Ascending aorta (tissue), 2 donors: Measurements from ENCODE around the gene MRPL17. TPM values are rescaled to one million over a fixed set of nuclear protein-coding genes. Genes with fewer than 3 reads are reported as not detected.

Experiments used
- DNase-seq, 2 donors: peaks; one replicate each; pipeline ENCODE4 v3.0.0-alpha.2; 2019; ENCODE audit warnings: low spot score in 2 of 2
- H3K27ac ChIP-seq, 2 donors: fragments of 200-600 bp; sonication (generic); one replicate each; pipeline ENCODE4 v1.5.1; 2016 to 2017; ENCODE audit warnings: mild to moderate bottlenecking in 1 of 2
- H3K27me3 ChIP-seq: fragments of 200-600 bp; sonication (generic); one replicate; pipeline ENCODE4 v1.5.1; 2017
- H3K36me3 ChIP-seq, 2 donors: fragments of 200-600 bp; sonication (generic); one replicate each; pipeline ENCODE4 v1.5.1; 2016
- H3K4me1 ChIP-seq, 2 donors: fragments of 200-600 bp; sonication (generic); one replicate each; pipeline ENCODE4 v1.5.1; 2016 to 2017; ENCODE audit warnings: mild to moderate bottlenecking in 1 of 2
- H3K4me3 ChIP-seq, 2 donors: fragments of 200-600 bp; sonication (generic); one replicate each; pipeline ENCODE4 v1.5.1; 2016 to 2017; ENCODE audit warnings: mild to moderate bottlenecking in 1 of 2
- H3K9me3 ChIP-seq, 2 donors: fragments of 200-600 bp; sonication (generic); one replicate each; pipeline ENCODE4 v1.5.1; 2016
- intact Hi-C: fragments of 100-400 bp; cut with DNase I; formaldehyde crosslinking; loops from one replicate; pipeline ENCODE4 v1.15.1; 2023
- total RNA-seq: library from RNA; depleted of rRNA; stranded (reverse); fragments of >200 nt; gene quantifications from one replicate; pipeline ENCODE4 v1.1.0, GENCODE V29; 2016
- TF ChIP-seq, protein P1 (sequence below), 3 experiments: fragments of 200-600 bp in 2 of 3; fragments of 450-650 bp in 1 of 3; sonication (generic) in 2 of 3; IDR thresholded peaks; one replicate each; pipeline ENCODE4 v1.5.1; 2016 to 2019; ENCODE audit warnings: antibody characterized with exemption in 3 of 3, mild to moderate bottlenecking in 1 of 3, moderate library complexity in 1 of 3

Gene MRPL17
- 12.9 TPM for total RNA-seq

DNA sequence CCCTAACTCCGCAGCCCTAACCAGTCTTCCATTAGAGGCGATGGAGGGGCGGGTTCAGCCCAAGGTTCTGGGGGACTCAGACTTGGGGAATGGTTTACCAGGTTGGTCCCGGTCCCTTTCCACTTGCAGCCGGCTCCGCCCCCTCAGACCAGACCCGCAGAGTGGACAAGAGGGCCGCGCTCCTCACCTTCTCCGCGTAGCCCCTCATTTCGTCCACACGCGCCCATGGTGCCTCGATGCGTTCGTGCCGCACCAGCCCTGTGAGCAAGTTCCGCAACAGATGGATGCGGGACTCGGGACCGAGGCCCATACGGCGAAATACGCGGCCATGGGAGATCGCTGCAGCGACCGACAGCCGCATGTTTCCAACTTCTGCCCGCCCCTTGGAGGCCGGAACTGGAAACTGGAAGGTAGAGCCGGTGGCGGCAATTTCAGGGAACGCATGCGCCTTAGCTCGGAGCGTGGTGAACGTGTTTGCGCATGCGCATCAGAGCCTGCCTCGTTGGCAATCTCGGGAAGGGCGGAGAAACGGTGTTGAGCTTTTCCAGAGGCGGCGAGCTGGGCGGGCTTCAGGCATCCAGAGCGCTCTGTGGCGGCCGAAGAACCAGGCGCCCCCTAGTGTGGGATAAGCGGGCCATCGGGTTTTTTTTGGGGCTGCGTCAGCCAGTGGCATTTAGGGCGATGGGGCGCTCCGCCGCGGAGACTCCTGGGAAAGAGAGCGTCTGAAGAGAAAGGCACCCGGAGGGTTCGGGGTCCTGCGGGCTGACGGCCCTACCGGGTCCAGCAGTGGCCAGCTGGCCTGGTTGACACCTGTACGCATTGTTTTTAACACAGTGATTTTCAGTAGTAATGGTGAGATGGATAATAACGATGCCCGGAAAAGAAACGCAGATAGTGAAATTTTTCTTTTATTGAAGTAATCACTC, at the start of gene MRPL17:
Gene MRPL17, minus strand, starts transcription at position 405 of the 926 bp plus-strand sequence. Its CDS starts 44 bp downstream, at position 361.
- no peaks in the 10 kb centered on the region for H3K9me3 ChIP-seq
- intact Hi-C loops, result loop anchor here (1.0 to 10.0 kb wide), 7 partner anchors 26 to 988 kb away; partner anchors contain the start of genes ILK, RRP8, SMPD1 and TPP1
- no peaks in the 10 kb centered on the region for H3K27me3 ChIP-seq
- TF ChIP-seq, protein P1, sequence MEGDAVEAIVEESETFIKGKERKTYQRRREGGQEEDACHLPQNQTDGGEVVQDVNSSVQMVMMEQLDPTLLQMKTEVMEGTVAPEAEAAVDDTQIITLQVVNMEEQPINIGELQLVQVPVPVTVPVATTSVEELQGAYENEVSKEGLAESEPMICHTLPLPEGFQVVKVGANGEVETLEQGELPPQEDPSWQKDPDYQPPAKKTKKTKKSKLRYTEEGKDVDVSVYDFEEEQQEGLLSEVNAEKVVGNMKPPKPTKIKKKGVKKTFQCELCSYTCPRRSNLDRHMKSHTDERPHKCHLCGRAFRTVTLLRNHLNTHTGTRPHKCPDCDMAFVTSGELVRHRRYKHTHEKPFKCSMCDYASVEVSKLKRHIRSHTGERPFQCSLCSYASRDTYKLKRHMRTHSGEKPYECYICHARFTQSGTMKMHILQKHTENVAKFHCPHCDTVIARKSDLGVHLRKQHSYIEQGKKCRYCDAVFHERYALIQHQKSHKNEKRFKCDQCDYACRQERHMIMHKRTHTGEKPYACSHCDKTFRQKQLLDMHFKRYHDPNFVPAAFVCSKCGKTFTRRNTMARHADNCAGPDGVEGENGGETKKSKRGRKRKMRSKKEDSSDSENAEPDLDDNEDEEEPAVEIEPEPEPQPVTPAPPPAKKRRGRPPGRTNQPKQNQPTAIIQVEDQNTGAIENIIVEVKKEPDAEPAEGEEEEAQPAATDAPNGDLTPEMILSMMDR (IDR thresholded peaks at IDR 0.05), result peak; percentile 83 to 96 (median 89)
- peaks cover 0 to 9% of the 10 kb centered on the region in 2 donors for H3K4me1 ChIP-seq
- peak within 1 kb of the TSS; percentile 81 to 90 for H3K4me3 ChIP-seq
- peak within 1 kb of the TSS; percentile 80 to 93 for H3K27ac ChIP-seq
- peaks cover 0 to 7% of the 10 kb centered on the region in 2 donors for H3K36me3 ChIP-seq
- peak; percentile 96 to 100 for DNase-seq

DNA sequence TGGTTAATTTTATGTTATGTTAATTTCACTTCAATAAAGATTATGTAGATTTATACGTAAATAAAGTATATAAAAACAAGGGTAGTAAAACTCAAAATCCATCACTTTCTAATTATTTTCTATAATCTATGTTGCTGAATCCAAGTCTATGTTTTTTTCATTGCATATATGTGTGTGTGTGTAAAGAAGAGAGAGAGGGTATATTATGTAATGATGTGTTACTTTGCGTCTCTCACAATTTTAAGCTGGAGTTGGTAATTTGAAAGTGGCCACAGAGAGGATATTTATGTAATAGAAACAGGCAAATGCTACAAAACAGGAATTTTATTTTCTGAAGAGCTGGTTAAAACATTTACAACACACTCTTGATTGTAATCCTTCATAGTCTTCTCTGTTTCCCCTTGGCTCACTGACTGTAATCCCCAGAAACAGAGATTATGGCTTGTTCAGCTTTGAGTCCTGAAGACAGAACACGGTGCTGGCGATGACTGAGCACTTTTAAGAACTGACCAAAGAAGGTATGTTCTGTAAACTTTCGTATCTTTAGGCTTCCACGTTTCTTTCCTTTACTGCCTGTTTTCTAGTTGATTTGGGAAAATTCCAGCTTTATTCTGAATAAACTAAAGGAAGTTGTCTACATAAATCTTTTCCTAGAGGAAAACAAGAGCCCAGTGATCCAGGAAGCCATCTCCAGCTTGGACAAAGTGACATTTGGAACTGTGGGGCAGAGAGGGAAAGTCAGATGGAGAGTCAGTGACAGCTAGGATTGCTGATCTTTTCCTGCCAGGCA, 45.0 kb upstream of the MRPL17 start:
- Histone ChIP-seq H3K27ac (no peak overlapping the region), H3K27me3 (no peaks in the 10 kb centered on the region), H3K4me3 (no peak overlapping the region), H3K9me3 (no peaks in the 10 kb centered on the region), H3K36me3 (no peaks in the 10 kb centered on the region), H3K4me1 (no peaks in the 10 kb centered on the region)
- intact Hi-C loops, result no loop called here
- TF ChIP-seq, protein P1 (IDR thresholded peaks at IDR 0.05), result no peak
- no peak for DNase-seq

DNA sequence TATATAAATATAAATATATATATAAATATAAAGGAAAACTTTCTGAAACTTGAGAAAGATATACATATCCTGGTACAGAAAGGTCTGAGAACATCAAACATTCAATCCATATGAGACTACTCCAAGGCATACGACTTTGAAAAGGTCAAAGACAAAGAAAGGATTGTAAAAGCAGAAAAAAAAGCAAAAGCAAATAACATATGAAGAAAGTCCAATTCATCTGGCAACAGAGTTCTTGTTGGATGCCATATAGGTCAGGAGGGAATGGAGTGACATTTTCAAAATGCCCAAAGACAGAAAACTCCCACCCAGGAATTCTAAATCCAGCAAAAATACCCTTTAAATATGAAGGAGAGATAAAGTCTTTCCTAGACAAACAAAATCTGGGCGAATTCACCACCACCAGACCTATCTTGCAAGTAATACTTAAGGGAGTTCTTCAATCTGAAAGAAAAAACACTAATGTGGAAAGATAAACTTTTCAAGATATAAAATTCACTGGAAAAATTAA, 42.3 kb upstream of the MRPL17 start:
- no peaks in the 10 kb centered on the region for H3K9me3 ChIP-seq
- H3K4me3 ChIP-seq, result no peak overlapping the region
- DNase-seq, result no peak
- H3K4me1 ChIP-seq, result no peaks in the 10 kb centered on the region
- TF ChIP-seq, protein P1 (IDR thresholded peaks at IDR 0.05), result no peak
- H3K36me3 ChIP-seq, result no peaks in the 10 kb centered on the region
- intact Hi-C loops, result no loop called here
- no peak overlapping the region for H3K27ac ChIP-seq
- no peaks in the 10 kb centered on the region for H3K27me3 ChIP-seq

DNA sequence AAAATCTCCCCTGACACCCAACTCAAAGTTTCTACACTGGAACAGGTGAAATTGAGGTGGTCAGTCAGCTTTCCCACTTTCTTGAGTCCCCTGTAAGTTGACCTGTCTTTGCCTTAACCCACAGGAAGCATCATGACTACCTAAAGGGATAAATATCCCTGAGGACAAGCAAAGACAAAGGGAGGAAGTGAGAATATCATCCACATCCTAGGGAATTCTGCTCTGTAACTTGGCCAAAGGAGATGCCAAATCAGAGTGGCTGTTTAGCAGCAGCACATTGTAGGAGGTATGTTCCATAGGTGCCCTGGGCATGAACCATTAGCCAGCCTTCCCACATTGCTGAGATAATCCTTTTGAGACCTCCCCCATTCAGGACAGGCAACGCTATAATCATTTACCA, 40.9 kb upstream of the MRPL17 start:
- Histone ChIP-seq H3K4me1 (no peaks in the 10 kb centered on the region), H3K27me3 (no peaks in the 10 kb centered on the region), H3K27ac (no peak overlapping the region), H3K4me3 (no peak overlapping the region), H3K9me3 (no peaks in the 10 kb centered on the region), H3K36me3 (no peaks in the 10 kb centered on the region)
- TF ChIP-seq, protein P1 (IDR thresholded peaks at IDR 0.05), result no peak
- intact Hi-C loops, result no loop called here
- DNase-seq, result no peak

DNA sequence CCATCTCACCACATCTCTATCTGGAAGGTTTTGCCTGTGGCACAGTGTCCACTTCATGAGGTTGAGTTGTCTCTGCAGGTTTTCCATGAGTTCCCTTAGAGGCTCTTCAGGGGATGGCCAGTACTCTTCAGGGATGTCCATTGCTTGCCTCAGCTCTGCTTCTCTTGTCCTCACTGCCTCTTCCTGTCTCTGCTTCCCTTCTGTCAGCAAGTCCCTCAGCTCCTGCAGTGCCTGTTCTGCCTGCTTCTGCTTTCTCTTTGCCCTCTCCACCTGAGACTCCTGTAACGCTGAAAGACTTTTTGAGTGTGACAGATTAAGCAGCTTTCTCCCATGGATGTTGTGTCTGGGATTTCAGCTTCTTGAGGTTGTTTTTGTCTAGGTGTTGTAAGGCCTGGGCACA, 38.2 kb upstream of the MRPL17 start:
- no peaks in the 10 kb centered on the region for H3K9me3 ChIP-seq
- no peaks in the 10 kb centered on the region for H3K36me3 ChIP-seq
- TF ChIP-seq, protein P1 (IDR thresholded peaks at IDR 0.05), result no peak
- no peaks in the 10 kb centered on the region for H3K27me3 ChIP-seq
- DNase-seq, result no peak
- no peak overlapping the region for H3K27ac ChIP-seq
- H3K4me1 ChIP-seq, result no peaks in the 10 kb centered on the region
- intact Hi-C loops, result no loop called here
- H3K4me3 ChIP-seq, result no peak overlapping the region
